Motor neuron (in vitro differentiated cells): ENCODE results near the gene MZT2A. TPM values are rescaled to one million over a fixed set of nuclear protein-coding genes. Genes with fewer than 3 reads are reported as not detected.
A peak's percentile ranks its signal among the peaks of the same experiment; 100 is the strongest.
"Not testable (repeated sequence)": the region's sequence is repeated elsewhere in the genome, so short reads cannot be mapped to it uniquely, and the experiment has no call there.

ENCODE experiments used
- ATAC-seq, 8 experiments: fragments of 200-7000 bp; cut with Tn5 transposase; replicated peaks in 6 of 8; 2 replicates each; pipeline ENCODE4 v1.8.0; 2021; ENCODE audit warnings: mild to moderate bottlenecking in 8 of 8, moderate library complexity in 8 of 8
- H3K27ac ChIP-seq, 2 donors: fragments of 250-450 bp; sonication (Bioruptor Pico); 2 replicates each; pipeline ENCODE4 v1.9.0; 2021; ENCODE audit warnings: antibody characterized with exemption in 2 of 2, mild to moderate bottlenecking in 2 of 2, moderate library complexity in 1 of 2
- H3K4me1 ChIP-seq, 2 donors: fragments of 250-450 bp; sonication (Bioruptor Pico); replicated peaks in 1 of 2; 2 replicates each; pipeline ENCODE4 v1.6.1; 2021; ENCODE audit warnings: antibody characterized with exemption in 2 of 2, mild to moderate bottlenecking in 2 of 2, moderate library complexity in 1 of 2
- H3K4me3 ChIP-seq, 5 donors: fragments of 250-450 bp; sonication (Bioruptor Pico); 2 replicates each; pipeline ENCODE4 v1.9.0; 2021; ENCODE audit warnings: antibody characterized with exemption in 5 of 5, mild to moderate bottlenecking in 5 of 5, moderate library complexity in 4 of 5
- WGBS, 10 experiments: fragments of 450-650 bp; shearing (Covaris generic); methylation state at CpG; one replicate each; pipeline ENCODE4 v1.0.0; 2022; 5-methylcytosine and 5-hydroxymethylcytosine counted together
- in situ Hi-C, 9 experiments: fragments of 400-800 bp; cut with MboI; loops; one replicate each; pipeline ENCODE4 v1.15.0; 2021; ENCODE audit warnings: low sequenced_read_pairs in 9 of 9, low pct_unique_long_range_greater_than_20kb in 2 of 9; ENCODE audit not compliant: unreplicated experiment in 9 of 9
- total RNA-seq, 8 experiments: library from RNA; unstranded; fragments of 300-600 nt; gene quantifications; 2 replicates each; pipeline versions ENCODE4 v1.2.3 to v1.2.4, GENCODE V29; 2022

The MZT2A gene
- total RNA-seq, 8 experiments from 2014 or later = 9.1 to 141 (median 109) TPM

DNA sequence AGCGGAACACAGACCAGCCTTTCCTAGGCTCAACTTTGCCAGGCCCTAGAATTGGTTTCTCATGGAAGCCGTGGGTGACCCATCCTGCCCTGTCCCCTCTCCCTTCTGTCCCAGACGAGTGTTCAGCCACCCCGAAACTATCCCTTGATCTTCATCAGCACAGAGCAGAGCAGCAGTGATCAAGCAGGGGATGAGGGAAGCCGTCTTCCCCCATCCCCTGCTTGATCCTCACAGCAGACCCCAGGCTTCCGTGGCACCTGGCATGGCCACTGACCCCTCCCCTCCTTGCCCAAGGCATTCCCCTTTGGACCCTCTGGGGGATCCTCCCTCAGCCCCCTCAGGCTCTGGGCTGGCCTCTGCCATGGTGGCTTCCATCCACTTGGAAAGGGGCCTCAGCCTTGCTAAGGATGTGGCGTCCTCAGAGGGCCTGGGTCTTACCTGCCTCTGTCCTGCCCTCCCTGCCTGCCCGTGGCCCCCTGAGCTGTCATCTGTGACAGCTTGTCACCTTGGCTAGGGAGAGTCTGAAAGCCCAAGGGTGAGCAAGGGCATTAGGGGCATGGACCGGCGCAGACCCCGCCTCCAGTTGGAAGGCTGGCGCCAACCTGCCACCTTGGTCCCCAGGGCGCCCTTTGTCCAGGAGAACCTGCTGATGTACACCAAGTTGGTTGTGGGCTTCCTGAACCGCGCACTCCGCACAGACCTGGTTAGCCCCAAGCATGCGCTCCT, 25.1 kb upstream of the MZT2A start:
- ATAC-seq = no peak
- no peaks in the 10 kb centered on the region for H3K4me1 ChIP-seq
- WGBS, 10 experiments = 80 to 100% (median 83%) methylated on average over 1 to 6 of the region's 17 CpGs; no CpG with 5 or more reads in 5 of the 10 experiments
- no peak overlapping the region for H3K4me3 ChIP-seq
- no peak overlapping the region for H3K27ac ChIP-seq
- in situ Hi-C loops = no loop called here

DNA sequence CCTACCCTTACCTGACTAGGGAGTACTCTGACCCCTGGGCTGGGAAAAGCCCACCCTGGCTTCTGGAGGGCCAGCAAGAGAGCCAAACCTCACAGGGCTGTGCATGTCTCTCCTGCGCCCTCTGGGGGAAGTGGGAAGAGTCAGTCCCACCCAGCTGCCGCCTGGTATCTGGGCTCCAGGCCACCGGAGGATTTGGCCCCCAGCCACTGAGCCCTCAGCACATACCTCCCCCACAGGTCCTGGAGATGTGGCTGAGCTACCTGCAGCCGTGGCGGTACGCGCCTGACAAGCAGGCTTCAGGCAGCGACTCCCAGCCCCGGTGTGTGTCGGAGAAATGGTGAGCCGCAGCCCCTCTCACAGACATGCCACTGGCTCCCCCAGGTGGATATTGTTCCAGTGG, 24.4 kb upstream of the MZT2A start:
- H3K27ac ChIP-seq, H3K4me3 ChIP-seq, H3K4me1 ChIP-seq, in situ Hi-C loops: not testable (repeated sequence)
- ATAC-seq = peak in 2 of 8 experiments; percentile 27 to 59
- WGBS, 10 experiments = no CpG with 5 or more reads among the region's 11 CpGs

DNA sequence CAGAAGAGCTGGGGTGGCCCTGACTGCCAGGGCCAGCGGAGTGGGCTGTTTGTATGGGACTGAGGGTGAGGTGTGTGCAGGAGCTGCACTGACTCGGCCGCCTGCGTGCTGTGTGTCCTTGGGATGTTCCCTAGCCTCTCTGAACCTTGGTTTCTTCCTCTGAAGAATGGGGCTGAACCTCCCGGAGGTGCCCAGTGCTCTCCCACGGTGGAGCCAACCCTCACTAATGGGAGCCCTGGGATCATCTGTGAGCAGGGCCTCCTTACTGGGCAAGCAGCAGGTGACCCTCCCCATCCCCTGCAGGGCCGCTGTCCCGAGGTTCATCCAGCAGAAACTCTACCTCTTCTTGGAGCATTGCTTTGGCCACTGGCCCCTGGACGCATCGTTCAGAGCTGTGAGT, 23.8 kb upstream of the MZT2A start:
- in situ Hi-C loops = no loop called here
- no CpG with 5 or more reads among the region's 10 CpGs for WGBS, 10 experiments
- Histone ChIP-seq H3K27ac (no peak overlapping the region), H3K4me1 (no peaks in the 10 kb centered on the region), H3K4me3 (no peak overlapping the region)
- no peak for ATAC-seq

DNA sequence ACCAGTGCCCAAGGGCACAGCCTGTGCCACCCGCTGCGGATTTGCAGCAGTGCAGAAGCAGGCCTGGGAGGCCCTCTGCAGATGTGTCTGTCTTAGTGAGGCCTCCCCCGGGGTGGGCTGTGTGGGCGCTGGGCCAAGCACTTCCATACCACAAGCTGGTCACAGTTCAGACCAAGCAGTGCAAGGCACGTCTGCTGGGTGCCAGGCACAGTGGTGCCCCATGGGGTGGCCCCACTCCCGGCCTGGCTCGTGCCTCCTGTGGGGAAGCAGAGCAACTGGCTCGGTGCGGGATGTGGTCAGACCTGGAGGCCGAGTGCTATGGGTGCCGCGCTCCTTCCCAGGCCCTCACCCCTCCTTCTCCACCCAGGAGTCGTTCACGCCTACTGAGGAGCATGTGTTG, 23.0 kb upstream of the MZT2A start:
- H3K4me1 ChIP-seq, ATAC-seq, in situ Hi-C loops, H3K27ac ChIP-seq, H3K4me3 ChIP-seq: not testable (repeated sequence)
- WGBS, 10 experiments = no CpG with 5 or more reads among the region's 14 CpGs

DNA sequence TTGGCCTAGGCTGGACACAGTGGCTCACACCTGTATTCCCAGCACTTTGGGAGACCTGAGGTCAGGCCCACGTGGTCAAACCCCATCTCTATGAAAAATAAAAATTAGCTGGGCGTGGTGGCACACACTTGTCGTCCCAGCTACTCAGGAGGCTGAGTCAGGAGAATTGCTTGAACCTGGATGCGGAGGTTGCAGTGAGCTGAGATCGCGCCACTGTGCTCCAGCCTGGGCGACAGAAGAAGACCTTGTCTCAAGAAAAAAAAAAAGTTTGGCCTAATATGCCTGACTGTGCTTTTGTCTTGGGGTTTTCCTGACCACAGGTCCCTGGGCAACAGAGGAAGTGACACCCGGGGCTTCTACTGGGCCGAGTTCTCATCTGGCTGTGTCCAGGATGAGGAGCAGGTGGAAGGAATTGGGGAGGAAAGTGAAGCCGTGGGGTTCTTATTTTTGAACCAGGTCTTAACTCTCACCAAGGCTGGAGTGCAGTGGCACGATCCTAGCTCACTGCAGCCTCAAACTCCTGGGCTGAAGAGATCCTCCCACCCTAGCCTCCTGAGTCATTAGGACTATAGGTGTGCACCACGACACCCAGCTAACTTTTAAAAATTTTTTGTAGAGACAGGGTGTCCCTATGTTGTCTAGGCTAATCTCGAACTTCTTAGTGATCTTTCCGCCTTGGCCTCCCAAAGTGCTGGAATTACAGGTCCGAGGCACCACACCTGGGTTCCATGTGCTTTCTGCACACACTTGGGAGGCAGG, 22.4 kb upstream of the MZT2A start:
- H3K27ac ChIP-seq, H3K4me3 ChIP-seq, in situ Hi-C loops, ATAC-seq, H3K4me1 ChIP-seq: not testable (repeated sequence)
- WGBS, 10 experiments = 86 to 100% (median 95%) methylated on average over 1 to 5 of the region's 15 CpGs; no CpG with 5 or more reads in 6 of the 10 experiments

DNA sequence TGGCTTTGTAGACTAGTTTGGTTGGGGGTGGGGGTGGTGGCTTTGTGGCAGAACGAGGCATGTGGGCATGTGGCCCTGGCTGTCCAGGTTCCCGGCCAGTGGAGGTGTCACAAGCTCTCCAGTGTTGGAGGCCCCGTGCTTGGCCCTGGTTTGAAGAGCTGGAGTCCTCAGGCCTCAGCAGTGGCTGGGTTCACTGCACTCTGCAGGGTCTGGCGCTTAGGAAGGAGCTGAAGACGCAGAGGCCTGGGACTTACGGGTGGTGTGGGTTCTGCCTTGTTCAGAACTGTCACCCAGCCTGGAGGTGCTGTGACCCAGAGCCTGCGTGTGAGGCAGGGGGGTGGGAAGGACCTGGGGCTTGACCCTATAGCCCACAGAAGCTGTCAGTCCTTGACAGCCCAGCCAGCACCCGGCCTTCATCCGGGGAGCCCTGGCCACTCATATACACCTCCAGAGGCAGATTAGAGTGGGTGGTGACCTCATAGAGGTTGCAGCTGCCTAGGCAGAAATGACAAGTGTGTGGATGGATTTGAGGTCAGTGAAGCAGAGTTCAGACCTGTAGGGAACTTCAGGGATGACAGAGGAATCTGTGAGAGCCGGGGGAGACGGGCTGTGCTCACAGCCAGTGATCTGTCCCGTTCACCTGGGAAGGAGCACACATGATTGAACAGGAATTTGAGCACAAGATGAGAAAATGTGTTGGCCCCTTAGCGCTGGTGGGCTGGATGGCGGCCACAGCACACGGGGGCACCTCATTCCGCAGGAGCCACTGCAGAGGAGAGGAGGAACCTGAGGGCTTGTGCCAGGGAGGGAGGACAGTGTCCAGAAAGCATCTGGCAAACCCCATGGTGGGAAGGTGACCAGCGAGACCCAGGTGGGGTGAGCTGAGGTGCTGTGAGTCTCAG, 20.0 kb upstream of the MZT2A start:
- H3K4me3 ChIP-seq, in situ Hi-C loops, H3K4me1 ChIP-seq, H3K27ac ChIP-seq: not testable (repeated sequence)
- ATAC-seq = peak in 5 of 8 experiments; percentile 23 to 46 (median 28)
- 88% methylated on average over 5 of the region's 17 CpGs; no CpG with 5 or more reads in 9 of the 10 experiments for WGBS, 10 experiments

DNA sequence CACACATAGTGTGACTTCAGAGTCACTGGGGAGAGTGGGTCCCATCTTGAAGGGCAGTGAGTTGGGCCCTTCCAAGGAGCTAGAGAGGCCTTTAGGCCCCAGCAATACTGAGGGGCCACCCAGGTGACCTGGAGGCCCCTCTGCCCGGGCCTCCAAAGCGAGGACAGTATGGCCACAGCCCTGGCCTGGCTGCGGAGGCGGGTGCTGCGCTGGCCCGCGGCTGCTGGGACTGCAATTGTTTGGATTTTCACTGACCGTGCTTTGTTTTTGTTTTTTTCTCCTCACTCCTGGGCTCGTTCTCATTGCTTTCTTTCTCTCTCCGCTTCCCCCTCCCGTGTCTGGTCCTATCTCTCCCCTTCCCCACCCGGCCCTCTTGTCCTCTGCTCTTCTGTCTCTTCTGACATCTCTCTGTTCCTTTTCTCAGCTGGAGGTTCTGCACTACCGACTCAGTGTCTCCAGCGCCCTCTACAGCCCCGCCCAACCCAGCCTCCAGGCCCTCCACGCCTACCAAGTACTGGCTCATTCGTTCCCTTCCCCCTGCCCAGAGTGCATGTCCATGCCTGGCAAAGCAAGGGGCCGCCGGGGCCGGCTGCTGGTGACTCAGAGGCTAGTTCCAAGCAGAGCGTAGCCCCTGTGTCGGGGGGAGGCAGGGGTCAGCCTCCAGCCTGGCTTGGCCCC, 19.2 kb upstream of the MZT2A start:
- peak; percentile 48 to 92 (median 68) for ATAC-seq
- WGBS, 10 experiments = no CpG with 5 or more reads among the region's 22 CpGs
- H3K27ac ChIP-seq, H3K4me1 ChIP-seq, in situ Hi-C loops, H3K4me3 ChIP-seq: not testable (repeated sequence)

DNA sequence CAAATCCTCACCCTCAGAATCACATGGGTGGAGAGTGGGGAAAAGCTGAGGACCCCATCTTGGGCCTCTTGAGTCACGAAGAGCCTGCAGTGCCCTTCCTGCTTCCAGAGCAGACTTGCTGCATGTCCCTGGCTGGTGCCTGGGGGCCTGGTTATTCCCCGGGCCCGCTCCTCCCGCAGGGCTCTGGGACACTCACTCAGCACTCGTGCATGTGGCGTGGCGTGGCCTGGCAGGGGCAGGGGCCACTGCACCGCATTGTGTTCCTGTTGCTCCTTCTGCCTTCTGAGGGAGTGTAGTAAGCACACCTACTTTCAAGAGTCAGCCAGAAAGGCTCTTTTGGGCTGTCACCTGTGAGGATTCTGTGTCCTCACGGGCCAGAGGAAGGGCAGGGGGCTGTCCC, 17.4 kb upstream of the MZT2A start:
- H3K27ac ChIP-seq = no peak overlapping the region
- in situ Hi-C loops = no loop called here
- WGBS, 10 experiments = 60 to 97% methylated on average over 1 to 9 of the region's 9 CpGs; no CpG with 5 or more reads in 8 of the 10 experiments
- no peaks in the 10 kb centered on the region for H3K4me1 ChIP-seq
- H3K4me3 ChIP-seq = no peak overlapping the region
- no peak for ATAC-seq

DNA sequence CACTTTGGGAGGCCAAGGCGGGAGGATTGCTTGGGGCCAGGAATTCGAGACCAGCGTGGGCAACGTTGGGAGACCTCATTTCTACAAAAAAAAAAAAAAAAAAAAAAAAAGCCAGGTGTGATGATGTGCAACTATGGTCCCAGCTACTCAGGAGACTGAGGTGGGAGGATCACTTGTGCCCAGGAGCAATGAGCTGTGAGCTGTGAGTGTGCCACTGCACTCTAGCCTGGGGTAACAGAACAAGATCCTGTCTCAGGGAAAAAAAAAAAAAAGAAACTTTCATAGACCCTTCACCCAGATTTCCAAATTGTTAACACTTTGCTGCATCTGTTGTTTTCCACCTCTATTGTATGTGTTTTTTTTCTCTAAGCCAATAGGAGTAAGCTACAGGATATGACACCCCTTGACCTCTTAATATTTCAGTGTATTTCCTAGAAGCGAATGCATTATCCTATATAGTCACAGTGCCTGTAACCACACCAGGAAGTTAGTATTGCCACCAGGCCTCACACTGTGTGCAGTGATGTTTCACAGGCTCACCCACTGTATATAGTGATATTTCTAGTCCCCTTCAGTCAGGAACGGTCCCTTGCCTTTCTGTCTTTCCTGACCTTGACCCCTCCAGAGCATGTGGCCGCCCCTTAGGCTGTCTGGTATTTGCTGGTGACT, 12.0 kb upstream of the MZT2A start:
- WGBS, 10 experiments = 94 to 100% (median 95%) methylated on average over 1 to 4 of the region's 7 CpGs; no CpG with 5 or more reads in 4 of the 10 experiments
- ATAC-seq = not testable (repeated sequence)

DNA sequence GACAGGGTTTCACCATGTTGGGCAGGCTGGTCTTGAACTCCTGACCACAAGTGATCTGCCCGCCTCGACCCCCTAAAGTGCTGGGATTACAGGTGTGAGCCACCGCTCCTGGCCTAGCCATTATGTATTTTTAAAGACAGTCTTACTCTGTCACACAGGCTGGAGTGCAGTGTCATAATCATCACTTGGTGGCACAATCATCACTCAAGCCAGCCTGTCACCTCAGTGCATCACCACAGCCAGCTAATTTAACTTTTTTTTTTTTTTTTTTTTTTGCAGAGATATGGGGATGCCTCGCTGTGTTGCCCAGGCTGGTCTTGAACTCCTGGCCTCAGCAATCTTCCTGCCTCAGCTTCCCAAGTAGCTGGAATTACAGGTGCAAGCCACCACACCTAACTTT, 11.4 kb upstream of the MZT2A start:
- ATAC-seq, H3K4me1 ChIP-seq, in situ Hi-C loops, H3K27ac ChIP-seq, H3K4me3 ChIP-seq: not testable (repeated sequence)
- 89 to 100% (median 100%) methylated on average over 1 to 2 of the region's 4 CpGs; no CpG with 5 or more reads in 5 of the 10 experiments for WGBS, 10 experiments

More for the DNA sequence above, 12.0 kb upstream of the MZT2A start:
- H3K4me3 ChIP-seq, H3K27ac ChIP-seq, in situ Hi-C loops, H3K4me1 ChIP-seq: not testable (repeated sequence)

DNA sequence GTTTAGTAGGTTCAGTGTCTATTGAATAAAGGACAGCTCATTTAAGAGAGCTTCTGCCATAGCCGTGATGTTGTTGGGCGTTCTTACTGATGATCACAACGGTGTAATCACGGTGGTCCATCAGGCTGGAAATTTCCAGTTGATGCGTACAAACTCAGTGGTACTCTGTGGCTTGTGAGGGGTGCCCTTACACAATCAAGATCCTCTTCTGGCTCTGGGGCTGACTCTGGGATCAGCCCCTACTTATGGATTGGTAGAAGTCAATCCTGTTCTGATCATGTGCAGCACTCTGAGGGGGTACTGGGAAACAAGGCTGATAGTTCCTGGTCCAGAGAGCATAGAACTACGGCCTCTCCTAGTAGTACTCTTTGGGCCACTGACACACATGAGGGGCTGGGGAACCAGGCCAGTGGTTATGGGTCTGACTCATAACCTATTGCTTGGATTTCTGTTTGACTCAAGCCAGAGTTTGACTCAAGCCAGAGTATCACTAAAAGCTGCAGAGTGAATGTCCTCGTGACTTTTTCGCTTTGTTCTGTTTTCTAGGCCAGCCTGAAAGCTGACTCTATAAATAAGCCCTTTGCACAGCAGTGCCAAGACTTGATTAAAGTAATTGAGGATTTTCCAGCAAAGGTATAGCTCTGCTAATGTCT, 6.2 kb upstream of the MZT2A start:
- WGBS, 10 experiments = 96 to 100% (median 100%) methylated on average over 2 to 6 of the region's 8 CpGs; no CpG with 5 or more reads in 7 of the 10 experiments
- in situ Hi-C loops, H3K4me3 ChIP-seq, ATAC-seq, H3K27ac ChIP-seq, H3K4me1 ChIP-seq: not testable (repeated sequence)

DNA sequence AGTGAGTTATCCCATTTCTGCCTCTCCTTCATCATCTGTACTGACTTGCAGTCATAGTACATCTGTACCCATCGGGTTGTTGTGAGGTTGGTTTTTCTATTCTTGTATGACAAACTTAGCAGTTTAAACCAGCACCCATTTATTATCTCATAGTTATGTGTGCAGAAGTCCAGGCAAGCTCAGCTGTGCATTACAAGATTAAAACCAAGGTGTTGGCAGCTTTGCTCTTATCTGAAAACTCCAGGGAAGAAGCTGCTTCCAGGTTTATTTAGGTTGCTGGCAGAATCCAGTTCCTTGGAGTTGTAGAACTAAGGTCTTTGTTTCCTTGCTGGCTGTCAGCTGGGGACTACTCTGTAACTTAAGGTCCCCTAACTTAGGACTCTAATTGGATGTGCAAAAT, 3.3 kb upstream of the MZT2A start:
- 86 to 100% (median 100%) methylated on average over 1 of the region's 1 CpG; no CpG with 5 or more reads in 6 of the 10 experiments for WGBS, 10 experiments
- not testable (repeated sequence) for ATAC-seq

More for the DNA sequence above, 3.3 kb upstream of the MZT2A start:
- H3K27ac ChIP-seq, in situ Hi-C loops, H3K4me3 ChIP-seq: not testable (repeated sequence)
- peaks cover 12 to 15% of the 10 kb centered on the region in 2 donors for H3K4me1 ChIP-seq
